ENCODE results near the gene ASAP2. TPM values are rescaled to one million over a fixed set of nuclear protein-coding genes. Genes with fewer than 3 reads are reported as not detected.

ASAP2 gene
- total and polyA plus RNA-seq, 9 of the 15 experiments (the other 6 are each of a cell fraction or from before 2014, with no cell fraction given) = 0.06 to 4.3 (median 3.1) TPM

GRCh38 chr2:9303528-9304225 is 97.1 kb downstream of the ASAP2 start (continued):
- TF ChIP-seq, protein P1, sequence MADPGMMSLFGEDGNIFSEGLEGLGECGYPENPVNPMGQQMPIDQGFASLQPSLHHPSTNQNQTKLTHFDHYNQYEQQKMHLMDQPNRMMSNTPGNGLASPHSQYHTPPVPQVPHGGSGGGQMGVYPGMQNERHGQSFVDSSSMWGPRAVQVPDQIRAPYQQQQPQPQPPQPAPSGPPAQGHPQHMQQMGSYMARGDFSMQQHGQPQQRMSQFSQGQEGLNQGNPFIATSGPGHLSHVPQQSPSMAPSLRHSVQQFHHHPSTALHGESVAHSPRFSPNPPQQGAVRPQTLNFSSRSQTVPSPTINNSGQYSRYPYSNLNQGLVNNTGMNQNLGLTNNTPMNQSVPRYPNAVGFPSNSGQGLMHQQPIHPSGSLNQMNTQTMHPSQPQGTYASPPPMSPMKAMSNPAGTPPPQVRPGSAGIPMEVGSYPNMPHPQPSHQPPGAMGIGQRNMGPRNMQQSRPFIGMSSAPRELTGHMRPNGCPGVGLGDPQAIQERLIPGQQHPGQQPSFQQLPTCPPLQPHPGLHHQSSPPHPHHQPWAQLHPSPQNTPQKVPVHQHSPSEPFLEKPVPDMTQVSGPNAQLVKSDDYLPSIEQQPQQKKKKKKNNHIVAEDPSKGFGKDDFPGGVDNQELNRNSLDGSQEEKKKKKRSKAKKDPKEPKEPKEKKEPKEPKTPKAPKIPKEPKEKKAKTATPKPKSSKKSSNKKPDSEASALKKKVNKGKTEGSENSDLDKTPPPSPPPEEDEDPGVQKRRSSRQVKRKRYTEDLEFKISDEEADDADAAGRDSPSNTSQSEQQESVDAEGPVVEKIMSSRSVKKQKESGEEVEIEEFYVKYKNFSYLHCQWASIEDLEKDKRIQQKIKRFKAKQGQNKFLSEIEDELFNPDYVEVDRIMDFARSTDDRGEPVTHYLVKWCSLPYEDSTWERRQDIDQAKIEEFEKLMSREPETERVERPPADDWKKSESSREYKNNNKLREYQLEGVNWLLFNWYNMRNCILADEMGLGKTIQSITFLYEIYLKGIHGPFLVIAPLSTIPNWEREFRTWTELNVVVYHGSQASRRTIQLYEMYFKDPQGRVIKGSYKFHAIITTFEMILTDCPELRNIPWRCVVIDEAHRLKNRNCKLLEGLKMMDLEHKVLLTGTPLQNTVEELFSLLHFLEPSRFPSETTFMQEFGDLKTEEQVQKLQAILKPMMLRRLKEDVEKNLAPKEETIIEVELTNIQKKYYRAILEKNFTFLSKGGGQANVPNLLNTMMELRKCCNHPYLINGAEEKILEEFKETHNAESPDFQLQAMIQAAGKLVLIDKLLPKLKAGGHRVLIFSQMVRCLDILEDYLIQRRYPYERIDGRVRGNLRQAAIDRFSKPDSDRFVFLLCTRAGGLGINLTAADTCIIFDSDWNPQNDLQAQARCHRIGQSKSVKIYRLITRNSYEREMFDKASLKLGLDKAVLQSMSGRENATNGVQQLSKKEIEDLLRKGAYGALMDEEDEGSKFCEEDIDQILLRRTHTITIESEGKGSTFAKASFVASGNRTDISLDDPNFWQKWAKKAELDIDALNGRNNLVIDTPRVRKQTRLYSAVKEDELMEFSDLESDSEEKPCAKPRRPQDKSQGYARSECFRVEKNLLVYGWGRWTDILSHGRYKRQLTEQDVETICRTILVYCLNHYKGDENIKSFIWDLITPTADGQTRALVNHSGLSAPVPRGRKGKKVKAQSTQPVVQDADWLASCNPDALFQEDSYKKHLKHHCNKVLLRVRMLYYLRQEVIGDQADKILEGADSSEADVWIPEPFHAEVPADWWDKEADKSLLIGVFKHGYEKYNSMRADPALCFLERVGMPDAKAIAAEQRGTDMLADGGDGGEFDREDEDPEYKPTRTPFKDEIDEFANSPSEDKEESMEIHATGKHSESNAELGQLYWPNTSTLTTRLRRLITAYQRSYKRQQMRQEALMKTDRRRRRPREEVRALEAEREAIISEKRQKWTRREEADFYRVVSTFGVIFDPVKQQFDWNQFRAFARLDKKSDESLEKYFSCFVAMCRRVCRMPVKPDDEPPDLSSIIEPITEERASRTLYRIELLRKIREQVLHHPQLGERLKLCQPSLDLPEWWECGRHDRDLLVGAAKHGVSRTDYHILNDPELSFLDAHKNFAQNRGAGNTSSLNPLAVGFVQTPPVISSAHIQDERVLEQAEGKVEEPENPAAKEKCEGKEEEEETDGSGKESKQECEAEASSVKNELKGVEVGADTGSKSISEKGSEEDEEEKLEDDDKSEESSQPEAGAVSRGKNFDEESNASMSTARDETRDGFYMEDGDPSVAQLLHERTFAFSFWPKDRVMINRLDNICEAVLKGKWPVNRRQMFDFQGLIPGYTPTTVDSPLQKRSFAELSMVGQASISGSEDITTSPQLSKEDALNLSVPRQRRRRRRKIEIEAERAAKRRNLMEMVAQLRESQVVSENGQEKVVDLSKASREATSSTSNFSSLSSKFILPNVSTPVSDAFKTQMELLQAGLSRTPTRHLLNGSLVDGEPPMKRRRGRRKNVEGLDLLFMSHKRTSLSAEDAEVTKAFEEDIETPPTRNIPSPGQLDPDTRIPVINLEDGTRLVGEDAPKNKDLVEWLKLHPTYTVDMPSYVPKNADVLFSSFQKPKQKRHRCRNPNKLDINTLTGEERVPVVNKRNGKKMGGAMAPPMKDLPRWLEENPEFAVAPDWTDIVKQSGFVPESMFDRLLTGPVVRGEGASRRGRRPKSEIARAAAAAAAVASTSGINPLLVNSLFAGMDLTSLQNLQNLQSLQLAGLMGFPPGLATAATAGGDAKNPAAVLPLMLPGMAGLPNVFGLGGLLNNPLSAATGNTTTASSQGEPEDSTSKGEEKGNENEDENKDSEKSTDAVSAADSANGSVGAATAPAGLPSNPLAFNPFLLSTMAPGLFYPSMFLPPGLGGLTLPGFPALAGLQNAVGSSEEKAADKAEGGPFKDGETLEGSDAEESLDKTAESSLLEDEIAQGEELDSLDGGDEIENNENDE (IDR thresholded peaks at IDR 0.05; ENCODE audit: low read depth, low read length) = no peak
- TF ChIP-seq ZNF639 (CRISPR knock-in tag; conservative IDR thresholded peaks at IDR 0.05 in 1 of 2, IDR thresholded peaks at IDR 0.05 in 1 of 2) = no peak
- no peak for TF ChIP-seq LEF1 (IDR thresholded peaks at IDR 0.05)
- TF ChIP-seq ZBTB7A (IDR thresholded peaks at IDR 0.05; ENCODE audit: borderline replicate concordance, control insufficient read depth, low read depth, low read length) = no peak
- TF ChIP-seq ADNP (tag; IDR thresholded peaks at IDR 0.05) = no peak
